GM12878 (cell line): ENCODE results near the gene CELF6. TPM values are rescaled to one million over a fixed set of nuclear protein-coding genes. Genes with fewer than 3 reads are reported as not detected.

Experiments used
- ATAC-seq: fragments of 200-7000 bp; cut with Tn5 transposase; 3 replicates; pipeline ENCODE4 v1.9.1; 2020; ENCODE audit warnings: mild to moderate bottlenecking, moderate library complexity
- BruUV-seq: library from RNA; stranded (reverse); fragments of 400-500 nt; replicated peaks from 2 replicates; lab custom pipeline; 2021; lab: Mats Ljungman, UMichigan
- CTCF ChIA-PET: fragments of 300-600 bp; sonication (Branson Sonifier 250); formaldehyde crosslinking; extraction: SDS; loops from one replicate; lab custom pipeline; 2021; ENCODE audit warnings: inconsistent platforms; lab: Yijun Ruan, JAX
- POLR2A ChIA-PET: fragments of 350-600 bp; formaldehyde crosslinking; extraction: SDS; loops from one replicate; lab custom pipeline; 2021; ENCODE audit warnings: inconsistent platforms; lab: Charles Lee
- RAD21 ChIA-PET: fragments of 300-600 bp; sonication (Branson Sonifier 250); formaldehyde crosslinking; loops from one replicate; lab custom pipeline; 2023; ENCODE audit warnings: antibody characterized with exemption; ENCODE audit not compliant: unreplicated experiment; lab: Charles Lee
- SMC1A ChIA-PET: fragments of 300-600 bp; sonication (Branson Sonifier 250); formaldehyde crosslinking; loops from one replicate; lab custom pipeline; 2023; ENCODE audit not compliant: unreplicated experiment, uncharacterized antibody; lab: Charles Lee
- DNase-seq: peaks from one replicate; pipeline ENCODE4 v3.0.0-alpha.2; 2011; ENCODE audit warnings: low read depth, low spot score
- FAIRE-seq: peaks from 3 replicates; lab custom pipeline; 2011; peaks lifted over from hg19 to GRCh38; lab: Jason Lieb, UNC
- H2AFZ ChIP-seq: 2 replicates; pipeline ENCODE4 v1.6.0; 2011; ENCODE audit warnings: low read depth, low read length, control low read depth; ENCODE audit not compliant: control insufficient read depth
- H3K27ac ChIP-seq: 2 replicates; pipeline ENCODE4 v1.5.1; 2011; ENCODE audit warnings: control low read depth; ENCODE audit not compliant: control insufficient read depth, insufficient read depth
- H3K27me3 ChIP-seq, 2 experiments: replicated peaks in 1 of 2; 2 replicates each; pipeline versions ENCODE4 v1.6.0 to v1.6.1; 2011; ENCODE audit warnings: low read length in 1 of 2; ENCODE audit not compliant: control insufficient read depth in 2 of 2, insufficient read depth in 2 of 2
- H3K36me3 ChIP-seq, 2 experiments: 2 replicates each; pipeline ENCODE4 v1.5.1; 2011; ENCODE audit warnings: low read length in 1 of 2; ENCODE audit not compliant: control insufficient read depth in 2 of 2, insufficient read depth in 2 of 2
- H3K4me1 ChIP-seq: 2 replicates; pipeline ENCODE4 v1.6.1; 2011; ENCODE audit warnings: mild to moderate bottlenecking, low read length, moderate library complexity, mixed read lengths; ENCODE audit not compliant: control insufficient read depth, insufficient read depth
- H3K4me2 ChIP-seq: 2 replicates; pipeline ENCODE4 v1.6.0; 2011; ENCODE audit warnings: control low read depth; ENCODE audit not compliant: control insufficient read depth, insufficient read depth
- H3K4me3 ChIP-seq: fragments of 200-600 bp; sonication (generic); 2 replicates; pipeline ENCODE4 v1.5.1; 2016
- H3K79me2 ChIP-seq: 2 replicates; pipeline ENCODE4 v1.6.0; 2011; ENCODE audit warnings: low read length; ENCODE audit not compliant: control insufficient read depth, insufficient read depth
- H3K9ac ChIP-seq: 2 replicates; pipeline ENCODE4 v1.8.0; 2011; ENCODE audit warnings: low read length, control low read depth, mixed read lengths; ENCODE audit not compliant: control insufficient read depth, insufficient read depth
- H3K9me3 ChIP-seq: replicated peaks from 3 replicates; pipeline ENCODE4 v1.5.1; 2011; ENCODE audit warnings: mild to moderate bottlenecking, low read length; ENCODE audit not compliant: control insufficient read depth, insufficient read depth
- H4K20me1 ChIP-seq: 2 replicates; pipeline ENCODE4 v1.6.0; 2011; ENCODE audit not compliant: control insufficient read depth, insufficient read depth
- ATF7 ChIP-seq: fragments of 450-650 bp; IDR thresholded peaks from 2 replicates; pipeline ENCODE4 v1.6.1; 2016; ENCODE audit warnings: low read depth, mild to moderate bottlenecking
- CEBPZ ChIP-seq: fragments of 150-350 bp; IDR thresholded peaks from 2 replicates; pipeline ENCODE4 v1.6.1; 2016; ENCODE audit warnings: low read depth, low read length
- FOS ChIP-seq: IDR thresholded peaks from 3 replicates; pipeline ENCODE4 v1.6.1; 2011; ENCODE audit warnings: borderline replicate concordance; ENCODE audit not compliant: insufficient read length; ENCODE audit errors: extremely low read depth
- KDM1A ChIP-seq: fragments of 200-600 bp; sonication (generic); IDR thresholded peaks from 2 replicates; pipeline ENCODE4 v1.6.1; 2016; ENCODE audit warnings: borderline replicate concordance
- MYB ChIP-seq: fragments of 150-350 bp; IDR thresholded peaks from 2 replicates; pipeline ENCODE4 v1.6.1; 2014; ENCODE audit warnings: mild to moderate bottlenecking, low read depth, low read length, borderline replicate concordance
- NKRF ChIP-seq: fragments of 450-650 bp; conservative IDR thresholded peaks from 2 replicates; pipeline ENCODE4 v1.6.1; 2017; ENCODE audit warnings: mild to moderate bottlenecking, moderate library complexity
- NRF1 ChIP-seq: conservative IDR thresholded peaks from 2 replicates; pipeline ENCODE4 v1.6.1; 2011; ENCODE audit warnings: mild to moderate bottlenecking, low read depth, low read length, improper control_type of control experiment
- POLR2AphosphoS2 ChIP-seq: IDR thresholded peaks from 2 replicates; pipeline ENCODE4 v1.6.1; 2011; ENCODE audit warnings: low read depth, mild to moderate bottlenecking, low read length, improper control_type of control experiment, moderate library complexity
- SIN3A ChIP-seq: IDR thresholded peaks from 2 replicates; pipeline ENCODE4 v1.6.1; 2012; ENCODE audit warnings: low read depth, low read length, improper control_type of control experiment
- SIX5 ChIP-seq: IDR thresholded peaks from 2 replicates; pipeline ENCODE4 v1.6.1; 2011; ENCODE audit warnings: mild to moderate bottlenecking, low read depth, low read length, moderate library complexity; ENCODE audit not compliant: severe bottlenecking
- SP1 ChIP-seq: IDR thresholded peaks from one replicate; pipeline ENCODE4 v1.6.1; 2011; ENCODE audit warnings: low read depth, low read length
- WGBS: methylation state at CpG from one replicate; pipeline ENCODE4 v1.1.6; 2016; ENCODE audit warnings: low lambda C conversion rate; ENCODE audit not compliant: insufficient replicate concordance, insufficient coverage; ENCODE audit errors: missing lambda C conversion rate; 5-methylcytosine and 5-hydroxymethylcytosine counted together
- in situ Hi-C: fragments of 300-500 bp; cut with MboI; formaldehyde crosslinking; loops from 9 replicates; pipeline ENCODE4 v1.14.3; 2018; ENCODE audit warnings: mixed read lengths
- intact Hi-C: fragments of 100-400 bp; cut with micrococcal nuclease; formaldehyde crosslinking; loops from one replicate; pipeline ENCODE4 v1.14.2; 2022; ENCODE audit not compliant: unreplicated experiment
- polyA plus RNA-seq, 11 experiments: library from polyadenylated mRNA; depleted of rRNA in 4 of 11; unstranded in 6 of 11; stranded (reverse) in 5 of 11; fragments of >200 nt; fragmentation: Nextera tagmentation in 4 of 11; fragmentation: Illumina TruSeq in 1 of 11; extraction: Ambion mirVana in 4 of 11; extraction: Trizol in 1 of 11; gene quantifications; 1 replicate in 1 of 11; 2 replicates in 10 of 11; pipeline versions ENCODE4 v1.2.1 to v1.2.3, GENCODE V29; 2011 to 2016; ENCODE audit warnings: inconsistent platforms in 2 of 11, missing spikeins in 2 of 11, low read depth in 1 of 11
- total RNA-seq, 4 experiments: library from RNA; depleted of rRNA in 3 of 4; stranded (reverse); fragments of >200 nt in 3 of 4; fragmentation: Illumina TruSeq in 1 of 4; extraction: Trizol in 1 of 4; gene quantifications; 2 replicates each; pipeline versions ENCODE4 v1.2.1 to v1.2.3, GENCODE V29; 2013 to 2021

Gene CELF6
- total and polyA plus RNA-seq, 10 of the 15 experiments (the other 5 are each of a cell fraction or from before 2014, with no cell fraction given), result 0.06 to 0.54 (median 0.23) TPM; not detected in 1

- Histone ChIP-seq H3K4me1 (no peaks in the 10 kb centered on the region), H3K27ac (no peak overlapping the region), H2AFZ (no peak overlapping the region), H3K79me2 (no peaks in the 10 kb centered on the region), H3K9ac (no peak overlapping the region), H3K36me3 (no peaks in the 10 kb centered on the region), H3K4me3 (no peak overlapping the region), H3K9me3 (no peaks in the 10 kb centered on the region), H3K4me2 (no peak overlapping the region), H3K27me3 (no peaks in the 10 kb centered on the region; a peak in 1 of 4 replicates), H4K20me1 (no peaks in the 10 kb centered on the region)
- 84% methylated on average over 42 of the region's 49 CpGs for WGBS
- POLR2A ChIA-PET, result no interaction called here
- SMC1A ChIA-PET, result no interaction called here
- FAIRE-seq, result no peak
- no TSS peak for BruUV-seq
- DNase-seq, result no peak
- ATAC-seq, result no peak
- TF ChIP-seq KDM1A, result no peak
- TF ChIP-seq SP1, result no peak
- TF ChIP-seq MYB, result no peak
- no peak for TF ChIP-seq NRF1
- no peak for TF ChIP-seq ATF7
- no peak for TF ChIP-seq NKRF
- TF ChIP-seq CEBPZ, result no peak
- TF ChIP-seq SIX5, result no peak
- TF ChIP-seq FOS, result no peak
- TF ChIP-seq SIN3A, result no peak
- TF ChIP-seq POLR2AphosphoS2, result no peak
- intact Hi-C loops (loop anchor here (5.0 kb wide), 1 partner anchor 92 kb away; the partner anchor contains the start of gene GRAMD2A), in situ Hi-C loops (no loop called here)
- CTCF ChIA-PET, result no interaction called here
- RAD21 ChIA-PET, result no interaction called here
These were observed 31.0 kb downstream of the CELF6 start for GRCh38 chr15:72288796-72289596.
